Glomerular visceral epithelial cell (primary cell): ENCODE results near the gene IZUMO1.

Experiments
- DNase-seq: peaks from one replicate; pipeline ENCODE4 v3.0.0-alpha.2; 2016; ENCODE audit errors: extremely low spot score

The IZUMO1 gene

DNA sequence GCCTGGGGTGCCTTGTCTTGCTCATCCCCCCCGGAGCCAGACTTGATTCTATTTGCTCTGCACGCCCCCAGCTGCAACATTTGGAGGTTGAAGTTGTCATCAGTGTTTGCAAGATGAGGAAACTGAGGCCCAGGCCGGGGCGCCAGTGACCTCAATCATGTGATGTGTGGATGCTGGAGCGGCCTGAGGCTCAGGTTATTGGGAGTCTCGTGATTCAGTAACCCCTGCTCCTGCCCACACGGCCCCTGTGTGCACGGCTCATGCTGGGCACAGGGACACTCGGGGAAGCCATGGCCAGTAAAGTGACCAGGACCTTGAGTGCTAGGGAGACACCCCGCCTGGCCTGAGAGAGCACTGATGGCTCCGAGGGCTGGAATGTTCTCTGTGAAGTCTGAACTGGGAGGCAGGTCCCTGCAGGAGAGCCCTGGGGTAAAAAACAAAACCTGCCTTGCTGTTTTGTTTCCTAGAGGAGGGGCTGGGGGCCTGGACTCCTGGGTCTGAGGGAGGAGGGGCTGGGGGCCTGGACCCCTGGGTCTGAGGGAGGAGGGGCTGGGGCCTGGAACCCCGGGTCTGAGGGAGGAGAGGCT lies 10.5 kb upstream of the IZUMO1 start:
- no peak for DNase-seq

DNA sequence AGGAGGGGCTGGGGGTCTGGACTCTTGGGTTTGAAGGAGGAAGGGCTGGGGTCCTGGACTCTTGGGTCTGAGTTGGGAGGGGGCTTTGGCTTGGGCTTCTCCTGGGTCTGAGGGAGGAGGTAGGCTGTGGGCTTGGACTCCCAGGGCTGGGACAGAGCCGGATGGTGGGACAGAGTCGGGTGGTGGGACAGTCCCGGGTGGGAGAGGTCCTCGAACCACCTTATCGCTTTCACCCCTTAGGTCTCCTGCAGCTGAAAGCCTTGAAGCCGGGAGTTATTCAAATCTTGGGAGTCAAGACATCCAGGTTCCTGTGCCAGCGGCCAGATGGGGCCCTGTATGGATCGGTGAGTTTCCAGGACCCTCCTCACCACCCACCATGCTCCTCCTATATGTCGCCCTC lies 10.0 kb upstream of the IZUMO1 start:
- DNase-seq = no peak

DNA sequence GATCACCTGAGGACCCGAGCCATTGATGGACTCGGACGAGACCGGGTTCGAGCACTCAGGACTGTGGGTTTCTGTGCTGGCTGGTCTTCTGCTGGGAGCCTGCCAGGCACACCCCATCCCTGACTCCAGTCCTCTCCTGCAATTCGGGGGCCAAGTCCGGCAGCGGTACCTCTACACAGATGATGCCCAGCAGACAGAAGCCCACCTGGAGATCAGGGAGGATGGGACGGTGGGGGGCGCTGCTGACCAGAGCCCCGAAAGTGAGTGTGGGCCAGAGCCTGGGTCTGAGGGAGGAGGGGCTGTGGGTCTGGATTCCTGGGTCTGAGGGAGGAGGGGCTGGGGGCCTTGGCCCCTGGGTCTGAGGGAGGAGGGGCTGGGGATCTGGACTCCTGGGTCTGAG lies 9.5 kb upstream of the IZUMO1 start:
- no peak for DNase-seq

DNA sequence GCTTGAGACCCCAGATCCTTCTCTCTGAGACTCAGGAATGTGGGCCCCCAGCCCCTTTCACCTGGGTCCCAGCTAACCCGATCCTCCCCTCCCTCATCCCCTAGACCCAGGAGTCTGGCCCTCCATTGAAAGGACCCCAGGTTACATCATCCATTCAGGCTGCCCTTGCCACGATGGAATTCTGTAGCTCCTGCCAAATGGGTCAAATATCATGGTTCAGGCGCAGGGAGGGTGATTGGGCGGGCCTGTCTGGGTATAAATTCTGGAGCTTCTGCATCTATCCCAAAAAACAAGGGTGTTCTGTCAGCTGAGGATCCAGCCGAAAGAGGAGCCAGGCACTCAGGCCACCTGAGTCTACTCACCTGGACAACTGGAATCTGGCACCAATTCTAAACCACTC lies 9.1 kb upstream of the IZUMO1 start:
- no peak for DNase-seq

DNA sequence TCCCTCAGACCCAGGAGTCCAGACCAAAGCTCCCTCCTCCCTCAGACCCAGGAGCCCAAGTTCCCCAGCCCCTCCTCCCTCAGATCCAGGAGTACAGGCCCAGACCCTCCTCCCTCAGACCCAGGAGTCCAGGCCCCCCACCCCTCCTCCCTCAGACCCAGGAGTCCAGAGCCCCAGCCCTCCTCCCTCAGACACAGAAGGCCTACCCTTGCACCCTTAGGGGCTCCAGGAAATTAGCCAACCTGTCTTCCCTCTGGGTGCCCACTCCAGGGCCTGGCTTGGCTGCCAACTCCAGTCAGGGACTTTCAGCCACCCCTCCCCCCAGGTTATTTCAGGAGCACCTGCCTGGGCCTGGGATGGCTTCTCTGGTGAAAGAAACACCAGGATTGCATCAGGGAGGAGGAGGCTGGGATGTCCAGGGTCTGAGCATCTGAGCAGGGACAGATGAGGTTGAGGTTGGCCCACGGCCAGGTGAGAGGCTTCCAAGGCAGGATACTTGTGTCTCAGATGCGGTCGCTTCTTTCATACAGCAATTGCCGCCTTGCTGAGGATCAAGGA lies 8.5 kb upstream of the IZUMO1 start, which contains the start of gene FGF21:
Gene FGF21, plus strand, starts transcription at position 441 of the 558 bp plus-strand sequence. CDS start 713 bp downstream, outside the sequence.
- DNase-seq = no peak

DNA sequence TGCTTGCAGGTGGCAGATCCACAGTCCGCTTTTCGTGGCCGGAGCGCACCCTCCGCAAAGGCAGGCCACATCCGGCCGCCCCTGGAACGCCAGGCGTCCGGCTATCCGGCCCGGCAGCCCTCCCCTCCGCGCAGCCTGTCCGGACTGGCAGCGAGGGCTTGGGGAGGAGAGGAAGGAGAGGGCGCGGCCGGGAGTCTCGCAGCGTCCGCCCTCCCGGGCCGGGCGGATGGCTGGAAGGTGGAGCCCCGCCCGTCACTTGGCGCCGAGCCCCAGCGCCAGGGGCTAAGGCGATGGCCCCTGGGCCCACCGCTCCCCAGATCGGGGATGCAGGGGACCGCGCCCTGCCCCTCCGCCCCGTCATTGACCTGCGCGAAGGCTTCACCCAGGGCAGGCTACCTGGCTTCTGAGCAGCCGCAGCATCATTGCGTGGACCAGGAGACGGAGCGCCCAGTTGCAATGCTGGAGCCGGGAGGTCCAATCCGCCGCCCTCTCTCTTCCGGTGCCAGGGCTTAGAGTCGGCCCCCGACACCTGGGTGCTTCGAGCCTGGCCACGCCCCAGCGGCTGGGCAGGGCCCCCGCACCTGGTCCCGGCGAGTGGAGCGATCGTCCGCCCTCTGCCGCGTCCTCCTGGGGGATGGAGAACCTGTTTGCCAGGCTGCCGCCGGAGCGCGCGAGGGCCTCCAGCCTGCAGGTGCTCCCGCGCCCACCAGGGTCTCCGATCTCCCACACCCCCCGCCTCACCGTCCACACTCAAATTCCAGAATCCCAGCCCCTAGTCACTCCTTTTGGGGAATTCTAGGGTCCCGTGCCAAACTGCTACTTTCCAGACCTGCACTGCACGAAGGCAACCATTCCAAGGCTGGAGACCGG lies 6.0 kb upstream of the IZUMO1 start, which contains the start of gene FUT1:
Gene FUT1, minus strand, starts transcription at position 146 of the 870 bp plus-strand sequence. CDS start 1,360 bp downstream, outside the sequence.
- DNase-seq = peak; percentile 62

DNA sequence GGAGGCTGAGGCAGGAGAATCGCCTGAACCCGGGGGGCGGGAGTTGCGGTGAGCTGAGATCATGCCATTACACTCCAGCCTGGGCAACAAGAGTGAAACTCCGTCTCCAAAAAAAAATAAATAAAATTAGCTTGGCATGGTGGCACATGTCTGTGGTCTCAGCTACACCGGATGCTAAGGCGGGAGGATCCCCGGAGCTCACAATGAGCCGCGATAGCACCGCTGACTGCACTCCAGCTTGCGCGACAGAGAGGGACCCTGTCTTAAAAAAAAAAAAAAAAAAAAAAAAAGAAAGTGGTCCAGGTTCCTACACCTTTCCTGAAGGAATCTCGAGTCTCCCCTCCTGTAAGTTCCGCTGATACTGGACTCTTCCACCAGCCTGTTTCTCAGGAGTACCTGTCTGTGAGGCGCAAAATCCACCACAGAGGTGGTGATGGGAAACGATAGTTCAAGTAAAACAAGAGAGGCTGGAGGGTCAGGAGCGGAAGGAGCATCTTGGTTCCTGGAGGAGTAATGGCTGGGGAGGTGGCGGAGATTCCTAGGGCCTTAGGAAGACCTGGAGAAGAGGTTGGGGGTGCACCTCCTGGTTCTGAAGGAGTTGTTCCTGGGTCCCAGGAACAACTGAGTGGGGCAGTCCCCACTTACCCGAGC lies 5.3 kb upstream of the IZUMO1 start:
- no peak for DNase-seq

DNA sequence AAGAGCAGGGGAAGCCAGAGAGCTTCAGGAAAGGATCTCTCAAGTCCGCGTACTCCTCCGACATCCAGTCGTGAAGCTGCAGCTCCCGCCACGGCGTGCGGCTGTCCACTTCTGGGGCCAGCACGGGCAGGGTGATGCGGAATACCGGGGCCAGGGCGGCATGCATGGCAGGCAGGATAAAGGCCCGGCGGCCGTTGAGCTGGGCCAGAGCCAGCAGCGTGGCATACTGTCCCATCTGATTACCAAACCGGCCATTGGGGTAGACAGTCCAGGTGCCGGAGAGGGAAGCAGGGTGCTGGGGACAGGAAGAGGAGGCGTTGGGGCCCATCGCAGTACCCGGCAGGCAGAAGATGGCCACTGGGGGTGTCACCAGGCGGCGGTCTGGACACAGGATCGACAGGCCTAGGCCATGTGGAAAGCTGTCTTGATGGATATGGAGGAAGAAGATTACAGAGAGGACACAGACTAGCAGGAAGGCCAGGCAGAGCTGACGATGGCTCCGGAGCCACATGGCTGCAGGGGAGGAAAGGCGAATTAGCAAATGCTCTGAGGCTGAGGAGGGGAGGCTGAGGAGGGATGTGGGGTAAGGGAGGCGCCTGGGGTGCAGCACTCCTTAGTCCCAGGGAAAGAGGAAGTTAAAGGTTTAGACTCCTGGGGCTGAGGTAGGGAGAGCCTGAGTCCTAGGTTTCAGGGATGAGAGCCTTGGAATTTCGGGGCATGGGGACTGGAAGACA lies 4.2 kb upstream of the IZUMO1 start:
- DNase-seq = no peak

DNA sequence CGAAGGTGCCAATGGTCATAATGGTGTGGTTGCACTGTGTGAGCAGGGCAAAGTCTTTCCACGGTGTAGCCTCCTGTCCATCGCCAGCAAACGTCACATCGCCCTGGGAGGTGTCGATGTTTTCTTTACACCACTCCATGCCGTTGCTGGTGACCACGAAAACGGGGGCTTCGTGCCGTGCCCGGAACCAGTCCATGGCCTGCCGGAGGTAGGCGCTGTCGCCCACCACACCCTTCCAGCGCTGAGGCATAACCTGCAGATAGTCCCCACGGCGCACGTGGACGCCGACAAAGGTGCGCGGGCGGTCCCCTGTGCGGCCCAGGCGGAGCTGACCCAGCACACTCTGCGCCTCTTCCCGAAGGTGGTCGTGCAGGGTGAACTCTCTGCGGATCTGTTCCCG lies 3.6 kb upstream of the IZUMO1 start:
- DNase-seq = no peak

DNA sequence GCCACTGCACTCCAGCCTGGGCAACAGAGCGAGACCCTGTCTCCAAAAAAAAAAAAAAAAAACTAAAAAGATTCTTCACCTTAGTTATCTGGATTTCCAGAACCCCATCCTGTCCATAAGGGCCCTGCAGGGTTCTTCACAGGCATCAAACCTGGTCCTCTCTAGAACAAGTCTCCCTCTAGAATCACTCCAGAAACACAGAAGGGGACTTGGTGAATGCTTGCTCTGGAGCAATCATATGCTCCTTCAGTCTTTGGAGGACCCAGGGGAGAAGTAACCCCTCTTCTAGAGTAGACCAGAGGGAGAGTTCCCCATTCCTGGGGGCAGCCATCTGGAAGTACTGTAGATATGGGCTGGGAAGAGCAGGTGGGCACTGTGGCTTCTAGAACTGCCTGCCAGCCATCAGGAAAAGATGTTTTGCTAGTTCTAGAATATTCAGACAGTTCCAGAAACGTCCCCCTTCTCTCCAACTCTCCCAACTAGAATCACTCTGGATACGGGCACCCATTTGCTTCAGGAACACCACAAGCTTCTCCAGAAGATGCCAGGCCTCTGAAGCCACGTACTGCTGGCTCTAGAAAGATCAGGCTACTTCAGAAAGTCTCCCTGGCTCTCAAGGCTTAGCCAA lies 3.0 kb upstream of the IZUMO1 start:
- no peak for DNase-seq

DNA sequence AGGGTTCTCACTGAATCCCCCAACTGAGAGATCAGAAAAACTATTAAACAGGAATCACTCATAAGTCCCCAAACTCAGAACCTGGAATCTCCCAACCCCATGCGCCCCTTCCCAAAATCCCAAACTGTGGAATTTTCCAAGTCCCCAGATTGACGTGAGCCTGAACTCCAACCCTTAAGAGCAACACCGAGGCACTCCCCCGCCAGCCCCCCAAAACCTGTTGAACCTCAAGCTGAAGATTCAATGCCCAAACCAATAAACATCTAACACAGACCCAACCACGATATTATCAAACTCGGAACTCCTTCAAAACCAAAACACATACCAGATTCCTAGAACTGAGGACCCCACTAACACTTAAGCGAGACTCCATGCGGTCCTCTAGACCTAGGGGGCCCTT lies 599 bp downstream of the IZUMO1 start:
- no peak for DNase-seq

DNA sequence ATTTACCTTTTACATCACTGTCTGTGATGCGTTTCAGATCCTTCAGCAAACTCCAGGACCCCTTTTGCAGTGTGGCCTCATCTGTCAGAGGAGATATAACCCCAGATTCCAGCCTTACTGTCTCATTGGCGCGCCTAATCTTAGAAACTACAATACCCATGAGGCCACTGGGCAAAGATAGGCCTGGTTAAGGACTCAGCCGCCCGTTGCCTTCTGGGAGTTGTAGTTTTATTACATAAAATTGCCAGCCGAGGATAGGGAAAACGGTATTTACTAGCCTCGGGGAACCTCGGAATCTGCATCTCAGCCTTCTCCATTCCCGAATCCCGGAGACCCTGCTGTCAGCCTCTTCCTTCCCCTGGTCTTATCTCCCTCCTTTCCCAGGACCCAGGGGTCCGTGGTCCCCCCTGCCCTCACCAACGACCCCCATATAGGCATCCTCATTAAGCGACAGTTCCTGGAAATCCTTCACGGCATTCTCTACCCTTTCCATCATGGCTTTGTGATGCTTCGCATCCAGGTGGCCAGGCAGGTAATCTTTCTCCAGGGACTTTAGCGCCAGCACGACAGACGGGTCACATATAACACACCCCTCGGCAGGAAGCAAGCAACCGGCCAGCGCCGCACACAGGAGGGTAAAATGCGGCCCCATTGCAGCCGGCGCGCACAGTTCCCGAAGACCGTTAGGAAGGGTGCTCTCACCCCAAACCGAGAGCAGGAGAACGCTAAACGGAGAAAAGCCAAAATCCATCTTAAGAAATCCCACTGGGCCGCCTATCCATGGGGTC lies 1.3 kb downstream of the IZUMO1 start:
- peak; percentile 61 for DNase-seq

DNA sequence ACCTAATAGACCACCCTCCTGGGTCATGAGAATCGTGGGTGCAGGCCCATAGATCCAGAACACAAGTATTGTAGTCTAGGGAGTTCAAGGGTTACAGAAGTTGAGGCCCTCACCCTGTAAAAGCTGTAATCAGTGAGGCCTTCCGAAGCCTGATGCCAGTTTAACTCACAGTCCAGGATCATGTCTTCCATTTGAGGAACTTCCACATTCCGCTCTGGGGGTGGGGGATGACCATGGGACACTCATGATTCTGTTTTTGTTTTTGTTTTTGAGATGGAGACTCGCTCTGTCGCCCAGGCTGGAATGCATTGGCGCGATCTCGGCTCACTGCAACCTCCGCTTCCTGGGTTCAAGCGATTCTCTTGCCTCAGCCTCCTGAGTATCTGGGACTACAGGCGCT lies 4.6 kb downstream of the IZUMO1 start:
- DNase-seq = no peak

DNA sequence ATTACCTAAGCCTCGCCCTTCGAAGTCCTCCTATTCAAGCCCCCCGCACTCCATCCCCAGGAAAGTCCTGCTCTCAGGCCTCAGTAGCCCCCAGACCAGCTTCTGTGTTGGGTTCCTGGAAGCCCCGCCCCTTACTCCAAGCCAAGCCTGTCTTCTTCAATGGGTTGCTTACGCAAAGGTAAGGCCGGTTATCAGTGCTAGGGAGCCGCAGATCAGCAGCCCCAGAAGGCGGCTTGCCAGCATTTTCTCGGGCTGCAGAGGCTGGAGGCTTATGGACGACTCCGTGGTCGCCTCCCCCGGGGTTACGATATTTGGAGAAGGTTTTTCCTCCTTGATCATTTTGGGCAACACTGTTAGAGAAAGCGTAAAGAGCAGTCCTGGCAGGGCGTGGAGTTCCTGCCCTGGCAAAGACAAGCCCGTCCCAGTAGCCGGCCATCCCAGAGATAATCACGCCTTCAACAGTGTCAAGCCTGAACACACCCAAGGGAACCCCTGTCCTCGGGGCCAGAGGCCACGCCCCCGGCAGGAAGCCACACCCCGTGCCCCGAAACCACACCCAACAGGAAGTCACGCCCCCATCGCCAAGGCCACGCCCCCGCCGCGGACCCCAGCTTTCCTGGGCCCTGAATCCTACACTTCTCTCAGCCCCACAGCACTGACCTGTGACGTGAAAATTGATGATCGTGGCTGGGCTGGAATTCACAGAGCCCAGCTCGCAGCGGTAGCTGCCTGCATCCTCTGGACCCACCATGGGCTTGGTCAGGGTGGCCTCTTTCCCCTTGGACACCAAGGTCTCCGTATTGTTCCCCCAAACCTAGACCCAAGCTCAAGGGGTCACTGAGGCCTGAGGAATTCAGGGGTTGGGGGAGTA lies 5.3 kb downstream of the IZUMO1 start:
- no peak for DNase-seq

DNA sequence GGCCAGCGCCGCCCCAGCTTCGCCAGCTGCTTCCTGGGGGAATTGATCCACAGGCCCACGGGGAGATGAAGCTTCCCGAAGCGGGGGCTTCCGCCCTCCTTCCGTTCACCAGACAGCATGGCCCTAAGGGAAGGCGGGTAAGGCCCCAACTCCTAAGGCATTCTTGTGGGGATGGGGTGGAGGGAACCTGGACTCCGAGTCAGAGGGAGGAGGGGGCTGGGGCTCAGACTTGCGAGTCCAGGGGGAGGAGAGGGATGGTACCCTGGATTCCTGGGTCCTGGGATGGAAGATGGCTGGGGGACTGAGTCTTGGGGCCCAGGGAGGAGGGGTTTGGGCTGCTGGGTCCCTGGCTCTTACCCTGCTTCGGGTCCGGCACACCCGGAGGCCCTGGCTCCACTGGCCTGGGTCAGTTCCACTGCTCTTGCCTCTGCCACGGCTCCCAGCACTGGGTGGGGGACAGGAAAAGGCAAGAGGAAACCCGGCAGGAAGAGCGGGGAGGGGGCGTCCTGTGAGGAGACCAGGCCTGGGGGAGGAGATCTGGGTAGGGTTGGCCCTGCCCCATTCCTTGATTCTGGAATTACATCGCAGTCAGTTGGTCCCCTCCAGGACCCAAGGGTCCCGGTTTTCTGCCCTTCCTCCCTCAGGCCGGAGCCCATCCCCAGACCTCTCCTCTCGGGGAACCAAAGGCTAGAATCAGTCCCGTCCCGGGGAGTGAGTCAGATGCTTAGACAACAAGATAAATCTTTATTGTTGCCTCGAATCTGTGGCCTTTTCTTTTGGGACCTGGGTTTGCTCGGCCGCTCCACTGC lies 6.3 kb downstream of the IZUMO1 start, which contains the start of gene RASIP1:
Gene RASIP1, minus strand, starts transcription at position 447 of the 809 bp plus-strand sequence. Its CDS starts 328 bp downstream, at position 119.
- no peak for DNase-seq

DNA sequence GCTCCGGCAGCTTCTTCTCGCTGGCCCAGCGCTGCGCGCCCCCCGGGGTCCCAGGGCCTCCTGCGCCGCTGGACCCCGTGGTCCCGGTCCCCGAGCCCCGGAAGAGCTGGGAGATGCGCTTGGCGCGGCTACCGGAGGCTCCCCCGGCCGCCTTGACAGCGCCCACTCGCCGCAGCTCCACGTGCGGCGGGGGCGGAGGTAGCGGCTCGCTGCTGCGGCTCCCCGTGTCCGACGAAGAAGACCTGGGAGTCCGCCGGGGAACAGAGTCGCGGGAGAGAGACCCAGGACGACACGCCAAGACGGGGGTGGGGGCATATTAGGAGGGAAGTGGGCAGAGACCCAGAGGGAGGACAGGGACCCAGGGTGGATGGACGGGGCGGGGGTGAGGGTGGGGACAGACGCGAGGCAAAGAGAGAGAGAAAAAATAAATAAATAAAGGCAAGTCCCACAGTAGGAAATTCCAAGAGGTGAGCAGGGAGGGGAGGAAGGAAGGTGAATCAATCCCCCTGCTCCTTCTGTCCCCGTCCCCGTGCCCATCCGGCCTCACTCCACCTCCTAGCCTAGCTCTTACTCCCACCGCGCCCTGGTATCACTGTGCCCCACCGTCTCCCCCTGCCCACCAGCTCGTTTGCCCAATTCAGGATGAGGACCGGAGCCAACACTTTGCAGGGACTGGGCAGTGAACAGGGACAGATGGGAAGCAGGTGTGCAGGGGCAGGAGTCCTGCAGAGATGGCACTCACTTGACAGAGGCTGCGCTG lies 7.1 kb downstream of the IZUMO1 start:
- no peak for DNase-seq

DNA sequence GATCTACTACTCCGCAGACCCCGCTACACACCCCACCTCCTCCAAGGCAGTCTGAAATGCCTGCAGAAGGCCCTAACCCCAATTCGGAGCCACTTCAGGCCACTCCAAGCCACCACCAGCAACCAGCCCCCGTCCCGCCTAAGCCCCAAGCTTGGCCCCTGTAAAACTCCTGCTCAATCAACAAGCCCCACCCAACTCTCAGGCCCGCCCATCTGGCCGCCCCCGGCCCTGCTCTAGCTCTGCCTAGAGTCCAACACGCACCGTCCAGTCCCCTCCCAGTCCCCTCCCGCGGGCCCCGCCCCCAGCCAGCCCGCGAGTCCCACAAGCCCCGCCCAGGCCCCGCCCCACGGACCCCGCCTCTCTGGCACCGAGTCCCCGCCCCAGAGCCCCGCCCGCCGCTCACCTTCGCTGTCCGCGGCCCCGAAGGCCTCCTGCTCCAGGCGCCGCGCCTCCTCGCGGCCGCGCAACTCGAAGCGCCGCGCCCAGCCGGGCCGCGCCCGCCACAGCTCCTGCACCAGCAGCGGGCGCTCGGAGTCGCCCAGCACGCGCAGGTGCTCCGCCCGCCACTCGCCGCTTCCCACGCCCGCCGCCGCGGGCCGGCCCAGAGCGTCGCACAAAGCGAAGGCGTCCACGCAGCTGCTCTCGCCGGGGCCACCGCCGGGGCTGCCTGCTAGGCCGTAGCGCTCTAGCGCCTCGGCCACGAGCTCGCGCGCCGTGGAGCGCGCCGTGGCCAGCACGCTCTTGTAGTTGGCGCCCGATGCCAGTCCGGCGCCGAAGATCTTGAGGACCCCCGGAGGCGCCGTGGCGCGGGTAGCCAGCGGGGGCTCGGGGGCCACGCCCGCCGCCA lies 7.9 kb downstream of the IZUMO1 start:
- DNase-seq = peak; percentile 94
